GM12801 (cell line): ENCODE measurements around the gene TTC23L.

Experiments used
- CTCF ChIP-seq: IDR thresholded peaks from one replicate; pipeline ENCODE4 v1.5.1; 2011; ENCODE audit warnings: control low read depth; ENCODE audit not compliant: insufficient read length; ENCODE audit errors: extremely low read depth

TTC23L gene

GRCh38 chr5:34876275-34876674 lies 37.3 kb downstream of the TTC23L start:
- no peak for TF ChIP-seq CTCF

- no peak for TF ChIP-seq CTCF
Measured at GRCh38 chr5:34881246-34881645, 42.3 kb downstream of the TTC23L start.

- TF ChIP-seq CTCF = no peak
Measured at GRCh38 chr5:34886392-34887119, 47.6 kb downstream of the TTC23L start.

GRCh38 chr5:34889394-34889793 lies 50.4 kb downstream of the TTC23L start:
- no peak for TF ChIP-seq CTCF

GRCh38 chr5:34891981-34892380 lies 53.0 kb downstream of the TTC23L start:
- TF ChIP-seq CTCF = no peak

- no peak for TF ChIP-seq CTCF
Measured at GRCh38 chr5:34892414-34892813, 53.5 kb downstream of the TTC23L start.

GRCh38 chr5:34894716-34895115 lies 55.8 kb downstream of the TTC23L start:
- no peak for TF ChIP-seq CTCF
